A549 treated with Hydrocortisone at 1 μM for 4 hours (cell line): Measurements from ENCODE around the gene TMEM130. TPM values are rescaled to one million over a fixed set of nuclear protein-coding genes. Genes with fewer than 3 reads are reported as not detected.

Experiments used
- total RNA-seq: library from RNA; stranded (reverse); fragments of 200-300 nt; extraction: Qiagen RNA extraction; gene quantifications from 5 replicates; pipeline ENCODE4 v1.2.3, GENCODE V29; 2022

Gene TMEM130
- 0.24 to 0.59 TPM (median 0.31 TPM) in 5 replicates for total RNA-seq

GRCh38 chr7:98869597-98870120 lies at the start of gene TMEM130:
TMEM130 (minus strand) TSS chr7:98870014; CDS start chr7:98869861, 153 bp downstream.

DNA sequence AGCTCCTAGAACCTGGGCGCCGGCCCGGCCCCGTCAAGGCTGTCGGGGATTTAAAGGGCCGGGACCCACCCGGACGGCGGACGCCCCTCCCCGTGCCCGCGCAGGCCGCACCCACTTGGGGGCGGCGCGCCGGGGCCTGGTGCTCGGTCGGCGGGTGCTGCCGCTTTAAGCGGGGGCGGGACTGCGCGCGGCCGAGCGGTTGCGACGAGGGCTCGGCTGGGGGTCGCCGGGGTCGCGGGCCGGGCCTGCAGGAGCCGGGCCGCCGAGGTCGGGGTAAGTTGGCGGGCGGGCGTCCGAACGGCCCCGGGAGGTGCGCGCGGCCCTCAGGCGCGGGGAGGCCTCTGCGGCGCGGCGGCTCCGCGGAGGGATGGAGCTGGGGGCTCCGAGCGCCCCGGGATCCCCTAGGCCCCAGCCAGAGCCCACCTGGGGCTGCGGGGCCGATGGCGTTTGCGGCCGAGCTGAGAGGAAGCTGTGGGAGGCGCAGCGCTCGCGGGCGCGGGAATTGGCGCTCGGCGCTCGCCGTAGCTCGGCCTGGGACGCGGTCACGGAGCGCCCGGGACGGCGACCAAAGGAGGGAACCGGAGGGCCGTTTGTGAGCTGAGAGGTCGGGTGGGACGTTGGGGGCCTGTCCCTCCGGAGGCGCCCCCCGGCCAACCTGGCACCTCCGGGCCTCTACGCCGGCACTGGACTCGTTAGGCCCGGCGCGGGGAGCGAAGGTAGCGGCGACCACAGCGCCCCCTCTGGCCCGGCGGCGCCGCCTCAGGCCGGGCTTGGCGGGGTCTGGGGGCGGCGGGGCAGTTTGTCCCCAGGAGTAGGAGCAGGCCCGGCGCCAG lies 8.8 kb upstream of the TMEM130 start, which contains the start of gene TRRAP:
TSS of gene TRRAP (plus strand) at position 168 of the 833 bp plus-strand sequence. CDS start 2,619 bp downstream, outside the sequence.

Other genes with a start within 250 kb of the TMEM130 start
- gene TRRAP, start 8.5 kb upstream of the TMEM130 start, total RNA-seq: 14.1 to 19.9 TPM (median 16.6 TPM) in 5 replicates